A549 (cell line): Measurements from ENCODE around the gene VPS45. TPM values are rescaled to one million over a fixed set of nuclear protein-coding genes. Genes with fewer than 3 reads are reported as not detected.
"Not testable (repeated sequence)": the region's sequence is repeated elsewhere in the genome, so short reads cannot be mapped to it uniquely, and the experiment has no call there.

Experiments
- ATAC-seq, 2 experiments: fragments of 200-7000 bp in 1 of 2; fragments of >200 bp in 1 of 2; cut with Nextera tagmentation in 1 of 2; cut with Tn5 transposase in 1 of 2; 3 replicates each; pipeline versions ENCODE4 v1.8.0 to v1.9.1; 2018 to 2020; ENCODE audit warnings: mild to moderate bottlenecking in 1 of 2, moderate library complexity in 1 of 2
- CTCF ChIA-PET: fragments of 300-600 bp; sonication (Branson Sonifier 250); formaldehyde crosslinking; extraction: SDS; loops from one replicate; lab custom pipeline; 2021; ENCODE audit warnings: antibody characterized with exemption, inconsistent platforms; lab: Yijun Ruan, JAX
- POLR2A ChIA-PET: fragments of 350-600 bp; formaldehyde crosslinking; extraction: SDS; loops from one replicate; lab custom pipeline; 2021; ENCODE audit warnings: antibody characterized with exemption, inconsistent platforms; lab: Yijun Ruan, JAX
- DNase-seq, 2 experiments: peaks; one replicate each; pipeline versions ENCODE4 v3.0.0 to v3.0.0-alpha.2; 2011 to 2016; ENCODE audit warnings: low read depth in 1 of 2, low spot score in 1 of 2
- FAIRE-seq: peaks from 2 replicates; lab custom pipeline; 2011; peaks lifted over from hg19 to GRCh38; lab: Jason Lieb, UNC
- H3K27ac ChIP-seq, 2 experiments: fragments of >200 bp; sonication (Bioruptor Twin); formaldehyde crosslinking; 3 replicates each; pipeline ENCODE4 v1.5.1; 2016 to 2017
- H3K4me1 ChIP-seq: fragments of >200 bp; sonication (Bioruptor Twin); formaldehyde crosslinking; 3 replicates; pipeline ENCODE4 v1.6.1; 2016
- H3K4me2 ChIP-seq: fragments of >200 bp; sonication (Bioruptor Twin); formaldehyde crosslinking; 3 replicates; pipeline ENCODE4 v1.6.1; 2016
- H3K4me3 ChIP-seq: fragments of >200 bp; sonication (Bioruptor Twin); formaldehyde crosslinking; 3 replicates; pipeline ENCODE4 v1.5.1; 2016
- H3K9me3 ChIP-seq: fragments of >200 bp; sonication (Bioruptor Twin); formaldehyde crosslinking; 3 replicates; pipeline ENCODE4 v1.6.1; 2016
- BHLHE40 ChIP-seq: IDR thresholded peaks from 2 replicates; pipeline ENCODE4 v1.6.1; 2012; ENCODE audit warnings: low read depth, low read length, inconsistent platforms
- EHF ChIP-seq: fragments of 250-450 bp; sonication (Bioruptor Pico); IDR thresholded peaks from 2 replicates; pipeline ENCODE4 v1.5.0; 2020; ENCODE audit warnings: mild to moderate bottlenecking
- EHMT2 ChIP-seq: fragments of 200-600 bp; sonication (generic); IDR thresholded peaks from 2 replicates; pipeline ENCODE4 v1.6.1; 2016; ENCODE audit warnings: antibody characterized with exemption, low read depth, mild to moderate bottlenecking, moderate library complexity
- FOSB ChIP-seq: fragments of 250-450 bp; sonication (Bioruptor Pico); IDR thresholded peaks from 2 replicates; pipeline ENCODE4 v1.5.0; 2020; ENCODE audit warnings: mild to moderate bottlenecking, moderate library complexity
- HOXB13 ChIP-seq: fragments of 250-450 bp; sonication (Bioruptor Pico); IDR thresholded peaks from 2 replicates; pipeline ENCODE4 v1.5.0; 2020; ENCODE audit warnings: low read depth, mild to moderate bottlenecking, moderate library complexity
- KDM1A ChIP-seq: fragments of 200-600 bp; sonication (generic); IDR thresholded peaks from 2 replicates; pipeline ENCODE4 v1.6.1; 2016; ENCODE audit warnings: low read depth, mild to moderate bottlenecking
- MAFK ChIP-seq: fragments of 450-650 bp; IDR thresholded peaks from 2 replicates; pipeline ENCODE4 v1.6.1; 2014; ENCODE audit not compliant: partially characterized antibody
- MAZ ChIP-seq: fragments of 150-350 bp; IDR thresholded peaks from 2 replicates; pipeline ENCODE4 v1.6.1; 2014; ENCODE audit warnings: antibody characterized with exemption, low read depth, low read length, borderline replicate concordance
- NPAS2 ChIP-seq: fragments of 250-450 bp; sonication (Bioruptor Pico); IDR thresholded peaks from 2 replicates; pipeline ENCODE4 v1.8.0; 2022; ENCODE audit warnings: mild to moderate bottlenecking, moderate library complexity, borderline replicate concordance
- NR3C1 ChIP-seq: fragments of >200 bp; sonication (Bioruptor Twin); formaldehyde crosslinking; IDR thresholded peaks from 3 replicates; pipeline ENCODE4 v1.6.1; 2017
- PHF8 ChIP-seq: fragments of 200-600 bp; sonication (generic); IDR thresholded peaks from 2 replicates; pipeline ENCODE4 v1.6.1; 2016; ENCODE audit warnings: low read depth, mild to moderate bottlenecking, antibody characterized with exemption, moderate library complexity, borderline replicate concordance
- RAD21 ChIP-seq, 2 experiments: fragments of >200 bp in 1 of 2; sonication (Bioruptor Twin) in 1 of 2; formaldehyde crosslinking in 1 of 2; IDR thresholded peaks in 1 of 2; conservative IDR thresholded peaks in 1 of 2; 2 replicates in 1 of 2; 3 replicates in 1 of 2; pipeline ENCODE4 v1.6.1; 2012 to 2018; ENCODE audit warnings: inconsistent platforms in 1 of 2
- SMC3 ChIP-seq: fragments of >200 bp; sonication (Bioruptor Twin); formaldehyde crosslinking; IDR thresholded peaks from 3 replicates; pipeline ENCODE4 v1.6.1; 2018; ENCODE audit warnings: inconsistent platforms
- ZSCAN20 ChIP-seq: fragments of 250-450 bp; sonication (Bioruptor Pico); IDR thresholded peaks from 2 replicates; pipeline ENCODE4 v1.8.0; 2022; ENCODE audit warnings: mild to moderate bottlenecking, moderate library complexity
- WGBS: methylation state at CpG from one replicate; pipeline ENCODE4 v1.1.6; 2017; ENCODE audit errors: missing lambda C conversion rate; 5-methylcytosine and 5-hydroxymethylcytosine counted together
- polyA plus RNA-seq, 4 experiments: library from polyadenylated mRNA; depleted of rRNA in 3 of 4; stranded (reverse); fragments of >200 nt; fragmentation: RNase III in 1 of 4; extraction: RNeasy Plus Mini Kit Qiagen cat#74134 plus additional on column Dnase treatment in 1 of 4; gene quantifications; 2 replicates in 3 of 4; 3 replicates in 1 of 4; pipeline ENCODE4 v1.2.3, GENCODE V29; 2011 to 2017
- TF ChIP-seq, protein P1 (sequence below): fragments of >200 bp; sonication (Bioruptor Twin); formaldehyde crosslinking; IDR thresholded peaks from 3 replicates; pipeline ENCODE4 v1.6.1; 2016
- TF ChIP-seq, protein P2 (sequence below): fragments of >200 bp; sonication (Bioruptor Twin); formaldehyde crosslinking; IDR thresholded peaks from 3 replicates; pipeline ENCODE4 v1.5.1; 2016
- TF ChIP-seq, protein P3 (sequence below): fragments of >200 bp; sonication (Bioruptor Twin); formaldehyde crosslinking; IDR thresholded peaks from 2 replicates; pipeline ENCODE4 v1.6.1; 2016
- TF ChIP-seq, protein P4 (sequence below): IDR thresholded peaks from 2 replicates; pipeline ENCODE4 v1.6.1; 2012; ENCODE audit warnings: low read depth, borderline replicate concordance

VPS45 gene
- polyA plus RNA-seq, 2 of the 4 experiments (the other 2 are of a cell fraction), result 22.1 to 49.7 TPM

DNA sequence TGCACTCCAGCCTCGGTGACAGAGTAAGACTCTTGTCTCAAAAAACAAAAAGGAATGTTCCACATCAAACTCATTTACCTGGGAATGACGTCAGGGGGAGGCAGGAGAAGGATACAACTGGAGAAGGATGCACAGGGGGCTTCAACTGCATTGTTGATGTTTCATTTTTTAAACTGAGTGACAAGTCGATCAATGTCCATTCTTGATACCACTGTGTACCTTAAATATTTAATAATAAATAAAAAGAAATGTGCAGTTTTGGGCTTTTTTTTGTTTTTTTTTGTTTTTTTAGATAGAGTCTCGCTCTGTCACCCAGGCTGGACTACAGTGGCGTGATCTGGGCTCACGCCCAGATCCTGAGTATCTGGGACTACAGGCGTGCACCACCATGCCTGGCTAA is 117.9 kb downstream of the VPS45 start:
- H3K4me1 ChIP-seq, result peaks cover 15% of the 10 kb centered on the region; the same call in 2 of the 3 replicates
- H3K4me3 ChIP-seq, result no peak overlapping the region
- H3K4me2 ChIP-seq, result no peak overlapping the region
- H3K9me3 ChIP-seq, result no peaks in the 10 kb centered on the region
- FAIRE-seq, result no peak
- DNase-seq, result no peak
- WGBS, result 93% methylated on average over 7 of the region's 7 CpGs
- TF ChIP-seq NPAS2 (CRISPR knock-in tag), result no peak
- ATAC-seq, result no peak
- ChIA-PET POLR2A (no interaction called here), CTCF (interaction anchor here (0.7 to 4.2 kb wide), 4 partner anchors 26 to 223 kb away, joined by 4 to 75 read pairs (median 16); no protein-coding TSS in a partner anchor)
- H3K27ac ChIP-seq, result 0 out of 6 replicates have a peak overlapping the region, but pooled peaks of 1 of the 2 experiments have one; percentile 73

DNA sequence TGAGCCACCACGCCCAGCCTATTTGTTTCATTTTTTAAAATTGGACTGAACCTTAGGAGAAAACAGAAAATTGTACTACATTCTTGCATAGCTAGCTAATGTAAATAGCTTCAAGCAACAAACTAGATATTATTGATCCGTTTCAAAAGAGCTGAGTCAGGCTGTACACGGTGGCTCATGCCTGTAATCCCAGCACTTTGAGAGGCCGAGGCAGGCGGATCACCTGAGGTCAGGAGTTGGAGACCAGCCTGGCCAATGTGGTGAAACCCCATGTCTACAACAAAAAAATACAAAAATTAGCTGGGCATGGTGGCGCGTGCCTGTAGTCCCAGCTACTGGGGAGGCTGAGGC is 118.8 kb downstream of the VPS45 start:
- ChIA-PET CTCF (interaction anchor here (0.6 to 4.2 kb wide), 29 partner anchors 11 to 381 kb away, joined by 3 to 75 read pairs (median 6); partner anchors contain the start of gene VPS45), POLR2A (interaction anchor here (1.4 to 2.4 kb wide), 2 partner anchors 119 to 299 kb away, joined by 4 to 43 read pairs; partner anchors contain the start of gene VPS45)
- H3K9me3 ChIP-seq, DNase-seq, H3K4me3 ChIP-seq, FAIRE-seq: not testable (repeated sequence)
- peaks cover 15% of the 10 kb centered on the region; the same call in 2 of the 3 replicates for H3K4me1 ChIP-seq
- H3K4me2 ChIP-seq, result peak overlapping the region; percentile 56
- H3K27ac ChIP-seq, result peak overlapping the region; percentile 28 to 73; a peak in 4 of 6 replicates
- WGBS, result 74% methylated on average over 7 of the region's 7 CpGs
- ATAC-seq, result peak in 1 of 2 experiments; percentile 25; a peak in 3 of 6 replicates

DNA sequence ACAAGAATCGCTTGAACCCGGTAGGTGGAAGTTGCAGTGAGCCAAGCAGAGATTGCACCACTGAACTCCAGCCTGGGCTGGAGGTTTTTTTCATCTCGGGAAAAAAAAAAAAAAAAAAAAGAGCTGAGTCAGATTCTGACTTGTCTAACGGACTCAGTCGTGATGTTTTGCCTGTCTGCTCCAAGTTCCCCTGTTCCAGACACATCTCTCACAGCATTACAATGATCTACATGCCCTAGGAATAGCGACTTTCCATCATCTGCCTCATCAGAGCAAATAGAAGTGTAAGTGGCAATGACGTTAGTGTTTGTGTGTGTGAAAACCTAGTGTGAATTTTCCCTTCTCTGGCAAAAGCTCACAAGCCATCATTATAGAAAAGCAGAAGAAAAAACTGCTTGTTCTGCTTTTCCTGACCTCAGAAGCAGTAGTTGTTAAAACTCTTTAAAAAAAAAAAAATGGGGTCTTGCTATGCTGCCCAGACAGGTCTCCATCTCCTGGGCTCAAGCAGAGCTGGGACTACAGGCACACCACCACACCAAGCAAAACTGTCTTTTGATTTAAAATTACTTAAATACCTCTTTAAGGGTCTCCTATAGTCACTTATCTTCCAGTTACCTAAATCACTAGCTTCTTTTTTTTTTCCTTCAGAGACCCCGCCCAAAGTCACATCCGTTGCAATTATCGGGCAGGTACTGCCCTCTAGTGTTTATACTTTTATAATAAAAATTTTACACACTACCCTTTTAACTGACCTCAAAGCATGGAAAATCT is 119.4 kb downstream of the VPS45 start:
- Histone ChIP-seq H3K4me1 (peaks cover 18% of the 10 kb centered on the region), H3K4me2 (peak overlapping the region; percentile 56), H3K9me3 (no peaks in the 10 kb centered on the region), H3K4me3 (peak overlapping the region; percentile 10; the same call in 1 of the 3 replicates), H3K27ac (peak overlapping the region; percentile 28 to 73; a peak in 4 of 6 replicates)
- ChIA-PET POLR2A (interaction anchor here (0.6 to 2.4 kb wide), 7 partner anchors 48 to 338 kb away, joined by 3 to 43 read pairs (median 4); partner anchors contain the start of gene VPS45), CTCF (interaction anchor here (0.6 to 4.2 kb wide), 63 partner anchors 11 to 381 kb away, joined by 3 to 75 read pairs (median 4); partner anchors contain the start of genes PLEKHO1 and VPS45)
- TF ChIP-seq HOXB13 (CRISPR knock-in tag), result no peak
- peak; percentile 63 for TF ChIP-seq SMC3
- no peak for TF ChIP-seq EHMT2
- TF ChIP-seq, protein P1, sequence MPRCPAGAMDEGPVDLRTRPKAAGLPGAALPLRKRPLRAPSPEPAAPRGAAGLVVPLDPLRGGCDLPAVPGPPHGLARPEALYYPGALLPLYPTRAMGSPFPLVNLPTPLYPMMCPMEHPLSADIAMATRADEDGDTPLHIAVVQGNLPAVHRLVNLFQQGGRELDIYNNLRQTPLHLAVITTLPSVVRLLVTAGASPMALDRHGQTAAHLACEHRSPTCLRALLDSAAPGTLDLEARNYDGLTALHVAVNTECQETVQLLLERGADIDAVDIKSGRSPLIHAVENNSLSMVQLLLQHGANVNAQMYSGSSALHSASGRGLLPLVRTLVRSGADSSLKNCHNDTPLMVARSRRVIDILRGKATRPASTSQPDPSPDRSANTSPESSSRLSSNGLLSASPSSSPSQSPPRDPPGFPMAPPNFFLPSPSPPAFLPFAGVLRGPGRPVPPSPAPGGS, result no peak
- peak; percentile 88 for TF ChIP-seq MAFK
- TF ChIP-seq, protein P2, sequence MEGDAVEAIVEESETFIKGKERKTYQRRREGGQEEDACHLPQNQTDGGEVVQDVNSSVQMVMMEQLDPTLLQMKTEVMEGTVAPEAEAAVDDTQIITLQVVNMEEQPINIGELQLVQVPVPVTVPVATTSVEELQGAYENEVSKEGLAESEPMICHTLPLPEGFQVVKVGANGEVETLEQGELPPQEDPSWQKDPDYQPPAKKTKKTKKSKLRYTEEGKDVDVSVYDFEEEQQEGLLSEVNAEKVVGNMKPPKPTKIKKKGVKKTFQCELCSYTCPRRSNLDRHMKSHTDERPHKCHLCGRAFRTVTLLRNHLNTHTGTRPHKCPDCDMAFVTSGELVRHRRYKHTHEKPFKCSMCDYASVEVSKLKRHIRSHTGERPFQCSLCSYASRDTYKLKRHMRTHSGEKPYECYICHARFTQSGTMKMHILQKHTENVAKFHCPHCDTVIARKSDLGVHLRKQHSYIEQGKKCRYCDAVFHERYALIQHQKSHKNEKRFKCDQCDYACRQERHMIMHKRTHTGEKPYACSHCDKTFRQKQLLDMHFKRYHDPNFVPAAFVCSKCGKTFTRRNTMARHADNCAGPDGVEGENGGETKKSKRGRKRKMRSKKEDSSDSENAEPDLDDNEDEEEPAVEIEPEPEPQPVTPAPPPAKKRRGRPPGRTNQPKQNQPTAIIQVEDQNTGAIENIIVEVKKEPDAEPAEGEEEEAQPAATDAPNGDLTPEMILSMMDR, result peak; percentile 91
- no peak for TF ChIP-seq FOSB (CRISPR knock-in tag)
- TF ChIP-seq RAD21 (conservative IDR thresholded peaks at IDR 0.05 in 1 of 2, IDR thresholded peaks at IDR 0.05 in 1 of 2), result peak; percentile 83 to 89
- TF ChIP-seq, protein P3, sequence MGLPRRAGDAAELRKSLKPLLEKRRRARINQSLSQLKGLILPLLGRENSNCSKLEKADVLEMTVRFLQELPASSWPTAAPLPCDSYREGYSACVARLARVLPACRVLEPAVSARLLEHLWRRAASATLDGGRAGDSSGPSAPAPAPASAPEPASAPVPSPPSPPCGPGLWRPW, result no peak
- FAIRE-seq (no peak), DNase-seq (peak; percentile 53 to 62), ATAC-seq (peak; percentile 85 to 87)
- 19% methylated on average over 10 of the region's 10 CpGs for WGBS

DNA sequence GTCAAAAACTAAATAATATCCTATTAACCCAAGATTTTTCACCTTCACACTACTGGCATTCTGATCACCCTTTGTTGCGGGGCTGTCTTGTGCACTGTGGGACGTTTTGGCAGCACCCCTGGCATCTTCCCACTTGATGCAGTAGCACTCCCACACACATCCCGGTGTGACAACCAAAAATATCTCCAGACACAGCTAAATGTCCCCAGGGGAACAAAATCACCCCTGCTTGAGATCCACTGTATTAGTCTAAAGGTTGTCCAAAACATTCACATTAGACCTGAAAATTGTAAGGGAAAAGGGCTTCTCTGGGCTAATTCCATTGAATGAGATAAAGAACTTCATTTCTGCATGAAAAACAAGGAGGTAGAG is 120.0 kb downstream of the VPS45 start:
- ChIA-PET POLR2A (interaction anchor here (1.1 to 2.4 kb wide), 3 partner anchors 120 to 339 kb away, joined by 3 to 43 read pairs (median 4); partner anchors contain the start of gene VPS45), CTCF (interaction anchor here (0.7 to 4.2 kb wide), 48 partner anchors 10 to 371 kb away, joined by 3 to 75 read pairs (median 5); partner anchors contain the start of genes PLEKHO1 and VPS45)
- Histone ChIP-seq H3K9me3 (no peaks in the 10 kb centered on the region), H3K4me3 (no peak overlapping the region), H3K27ac (0 out of 6 replicates have a peak overlapping the region, but pooled peaks of 1 of the 2 experiments have one; percentile 11), H3K4me2 (peak overlapping the region; percentile 56), H3K4me1 (peaks cover 24% of the 10 kb centered on the region)
- 21% methylated on average over 3 of the region's 3 CpGs for WGBS
- FAIRE-seq, result no peak
- peak; percentile 73 for ATAC-seq
- DNase-seq, result no peak
- TF ChIP-seq ZSCAN20 (no peak), BHLHE40 (no peak), KDM1A (no peak), EHMT2 (no peak), PHF8 (no peak), NPAS2 (CRISPR knock-in tag) (no peak), MAZ (no peak), EHF (CRISPR knock-in tag) (no peak), NR3C1 (no peak), FOSB (CRISPR knock-in tag) (no peak)
- TF ChIP-seq, protein P3, result no peak
- TF ChIP-seq, protein P2, result no peak; the same call in 2 of the 3 replicates
- TF ChIP-seq, protein P4, sequence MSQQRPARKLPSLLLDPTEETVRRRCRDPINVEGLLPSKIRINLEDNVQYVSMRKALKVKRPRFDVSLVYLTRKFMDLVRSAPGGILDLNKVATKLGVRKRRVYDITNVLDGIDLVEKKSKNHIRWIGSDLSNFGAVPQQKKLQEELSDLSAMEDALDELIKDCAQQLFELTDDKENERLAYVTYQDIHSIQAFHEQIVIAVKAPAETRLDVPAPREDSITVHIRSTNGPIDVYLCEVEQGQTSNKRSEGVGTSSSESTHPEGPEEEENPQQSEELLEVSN, result no peak
